HepG2 (cell line): ENCODE data around the gene CISD3. TPM values are rescaled to one million over a fixed set of nuclear protein-coding genes. Genes with fewer than 3 reads are reported as not detected.

ENCODE experiments used
- AGO2 ChIP-seq: fragments of 200-400 bp; formaldehyde crosslinking; optimal IDR thresholded peaks from 2 replicates; pipeline ENCODE3; 2017; ENCODE audit warnings: mild to moderate bottlenecking, low read depth, low read length, moderate library complexity
- EED ChIP-seq: sonication (generic); formaldehyde crosslinking; IDR thresholded peaks from 2 replicates; pipeline ENCODE4 v1.5.0; 2020; ENCODE audit warnings: mild to moderate bottlenecking, missing genetic modification reagents
- IKZF4 ChIP-seq: sonication (generic); formaldehyde crosslinking; IDR thresholded peaks from 2 replicates; pipeline ENCODE4 v1.5.1; 2020; ENCODE audit warnings: borderline replicate concordance, mild to moderate bottlenecking, low read depth, missing genetic modification reagents; ENCODE audit errors: not compliant biosample characterization
- JDP2 ChIP-seq: sonication (generic); formaldehyde crosslinking; IDR thresholded peaks from 2 replicates; pipeline ENCODE4 v1.8.1; 2022; ENCODE audit warnings: missing genetic modification reagents, borderline replicate concordance
- KLF9 ChIP-seq: IDR thresholded peaks from 2 replicates; pipeline ENCODE4 v1.6.1; 2016; ENCODE audit warnings: low read depth
- MTA3 ChIP-seq: sonication (generic); formaldehyde crosslinking; IDR thresholded peaks from 2 replicates; pipeline ENCODE4 v1.4.0; 2020; ENCODE audit warnings: missing genetic modification reagents
- PAX8 ChIP-seq: sonication (generic); formaldehyde crosslinking; IDR thresholded peaks from 2 replicates; pipeline ENCODE4 v1.8.0; 2022; ENCODE audit warnings: mild to moderate bottlenecking, missing genetic modification reagents, borderline replicate concordance
- RAD21 ChIP-seq: fragments of 450-650 bp; formaldehyde crosslinking; IDR thresholded peaks from 2 replicates; pipeline ENCODE4 v1.5.0; 2020; ENCODE audit warnings: mild to moderate bottlenecking
- RAD51 ChIP-seq: fragments of 450-650 bp; IDR thresholded peaks from 2 replicates; pipeline ENCODE4 v1.6.1; 2016; ENCODE audit warnings: borderline replicate concordance
- SRSF4 ChIP-seq: fragments of 200-400 bp; formaldehyde crosslinking; IDR thresholded peaks from one replicate; pipeline ENCODE4 v1.6.1; 2018; ENCODE audit warnings: mild to moderate bottlenecking, low read depth, low read length, moderate library complexity; ENCODE audit not compliant: poor library complexity, severe bottlenecking
- THAP8 ChIP-seq: sonication (generic); formaldehyde crosslinking; IDR thresholded peaks from 2 replicates; pipeline ENCODE4 v1.5.1; 2020; ENCODE audit warnings: missing genetic modification reagents, mild to moderate bottlenecking, borderline replicate concordance
- ZBTB1 ChIP-seq: sonication (generic); formaldehyde crosslinking; IDR thresholded peaks from 2 replicates; pipeline ENCODE4 v1.4.0; 2020; ENCODE audit warnings: missing genetic modification reagents, borderline replicate concordance
- ZMYM2 ChIP-seq: sonication (generic); formaldehyde crosslinking; IDR thresholded peaks from 2 replicates; pipeline ENCODE4 v1.8.0; 2022; ENCODE audit warnings: mild to moderate bottlenecking, missing genetic modification reagents
- ZNF17 ChIP-seq: sonication (generic); formaldehyde crosslinking; IDR thresholded peaks from 2 replicates; pipeline ENCODE4 v1.5.0; 2020; ENCODE audit warnings: mild to moderate bottlenecking, missing genetic modification reagents
- ZNF30 ChIP-seq: sonication (generic); formaldehyde crosslinking; IDR thresholded peaks from 2 replicates; pipeline ENCODE4 v1.5.0; 2020; ENCODE audit warnings: mild to moderate bottlenecking, missing genetic modification reagents
- ZNF354B ChIP-seq: sonication (generic); formaldehyde crosslinking; IDR thresholded peaks from 2 replicates; pipeline ENCODE4 v1.8.0; 2022; ENCODE audit warnings: mild to moderate bottlenecking, missing genetic modification reagents
- ZNF674 ChIP-seq: sonication (generic); formaldehyde crosslinking; IDR thresholded peaks from 2 replicates; pipeline ENCODE4 v1.5.0; 2020; ENCODE audit warnings: low read depth, mild to moderate bottlenecking, missing genetic modification reagents
- ZNF691 ChIP-seq: sonication (generic); formaldehyde crosslinking; IDR thresholded peaks from 2 replicates; pipeline ENCODE4 v1.4.0; 2020; ENCODE audit warnings: missing genetic modification reagents, low read depth, mild to moderate bottlenecking, borderline replicate concordance
- ZNF720 ChIP-seq: sonication (generic); formaldehyde crosslinking; IDR thresholded peaks from 2 replicates; pipeline ENCODE4 v1.4.0; 2020; ENCODE audit warnings: missing genetic modification reagents
- ZNF768 ChIP-seq: sonication (generic); formaldehyde crosslinking; IDR thresholded peaks from 2 replicates; pipeline ENCODE4 v1.4.0; 2020; ENCODE audit warnings: missing genetic modification reagents
- ZNF790 ChIP-seq: sonication (generic); formaldehyde crosslinking; IDR thresholded peaks from 2 replicates; pipeline ENCODE4 v1.8.0; 2022; ENCODE audit warnings: missing genetic modification reagents, mild to moderate bottlenecking, borderline replicate concordance
- polyA plus RNA-seq, 8 experiments: library from polyadenylated mRNA; depleted of rRNA in 3 of 8; stranded (reverse) in 7 of 8; unstranded in 1 of 8; fragments of >200 nt; fragmentation: Illumina TruSeq in 4 of 8; extraction: Trizol in 4 of 8; gene quantifications; 2 replicates each; pipeline versions ENCODE4 v1.2.1 to v1.2.3, GENCODE V29; 2011 to 2016; ENCODE audit warnings: low read depth in 4 of 8, missing spikeins in 1 of 8, mixed read lengths in 1 of 8; ENCODE audit not compliant: insufficient read depth in 1 of 8
- total RNA-seq, 5 experiments: library from RNA; depleted of rRNA; stranded (reverse); fragments of >200 nt; fragmentation: Illumina TruSeq; extraction: Trizol; gene quantifications; 2 replicates each; pipeline ENCODE4 v1.2.3, GENCODE V29; 2016; ENCODE audit warnings: low read depth in 1 of 5
- TF ChIP-seq, protein P1 (sequence below): sonication (generic); formaldehyde crosslinking; conservative IDR thresholded peaks from 2 replicates; pipeline ENCODE4 v1.4.0; 2020; ENCODE audit warnings: mild to moderate bottlenecking, missing genetic modification reagents, moderate library complexity
- TF ChIP-seq, protein P2 (sequence below): sonication (generic); formaldehyde crosslinking; IDR thresholded peaks from 2 replicates; pipeline ENCODE4 v1.4.0; 2020; ENCODE audit warnings: missing genetic modification reagents

CISD3 gene
- total and polyA plus RNA-seq, 2 of the 13 experiments (the other 11 are each of a cell fraction or from before 2014, with no cell fraction given), result 30.0 to 34.1 TPM

GRCh38 chr17:38702916-38703741 lies 27.0 kb upstream of the CISD3 start (continued):
- TF ChIP-seq ZNF720 (CRISPR knock-in tag), result no peak
- TF ChIP-seq, protein P1, sequence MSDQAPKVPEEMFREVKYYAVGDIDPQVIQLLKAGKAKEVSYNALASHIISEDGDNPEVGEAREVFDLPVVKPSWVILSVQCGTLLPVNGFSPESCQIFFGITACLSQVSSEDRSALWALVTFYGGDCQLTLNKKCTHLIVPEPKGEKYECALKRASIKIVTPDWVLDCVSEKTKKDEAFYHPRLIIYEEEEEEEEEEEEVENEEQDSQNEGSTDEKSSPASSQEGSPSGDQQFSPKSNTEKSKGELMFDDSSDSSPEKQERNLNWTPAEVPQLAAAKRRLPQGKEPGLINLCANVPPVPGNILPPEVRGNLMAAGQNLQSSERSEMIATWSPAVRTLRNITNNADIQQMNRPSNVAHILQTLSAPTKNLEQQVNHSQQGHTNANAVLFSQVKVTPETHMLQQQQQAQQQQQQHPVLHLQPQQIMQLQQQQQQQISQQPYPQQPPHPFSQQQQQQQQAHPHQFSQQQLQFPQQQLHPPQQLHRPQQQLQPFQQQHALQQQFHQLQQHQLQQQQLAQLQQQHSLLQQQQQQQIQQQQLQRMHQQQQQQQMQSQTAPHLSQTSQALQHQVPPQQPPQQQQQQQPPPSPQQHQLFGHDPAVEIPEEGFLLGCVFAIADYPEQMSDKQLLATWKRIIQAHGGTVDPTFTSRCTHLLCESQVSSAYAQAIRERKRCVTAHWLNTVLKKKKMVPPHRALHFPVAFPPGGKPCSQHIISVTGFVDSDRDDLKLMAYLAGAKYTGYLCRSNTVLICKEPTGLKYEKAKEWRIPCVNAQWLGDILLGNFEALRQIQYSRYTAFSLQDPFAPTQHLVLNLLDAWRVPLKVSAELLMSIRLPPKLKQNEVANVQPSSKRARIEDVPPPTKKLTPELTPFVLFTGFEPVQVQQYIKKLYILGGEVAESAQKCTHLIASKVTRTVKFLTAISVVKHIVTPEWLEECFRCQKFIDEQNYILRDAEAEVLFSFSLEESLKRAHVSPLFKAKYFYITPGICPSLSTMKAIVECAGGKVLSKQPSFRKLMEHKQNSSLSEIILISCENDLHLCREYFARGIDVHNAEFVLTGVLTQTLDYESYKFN, result no peak
- TF ChIP-seq ZNF790 (CRISPR knock-in tag), result 0 out of 2 replicates have a peak, but pooled peaks have one; percentile 42
- TF ChIP-seq IKZF4 (CRISPR knock-in tag), result no peak
- TF ChIP-seq THAP8, result 0 out of 2 replicates have a peak, but pooled peaks have one; percentile 0
- TF ChIP-seq ZNF354B, result 0 out of 2 replicates have a peak, but pooled peaks have one; percentile 81
- peak; percentile 17; the same call in 1 of the 2 replicates for TF ChIP-seq ZNF691 (CRISPR knock-in tag)
- no peak for TF ChIP-seq SRSF4
- no peak for TF ChIP-seq MTA3 (CRISPR knock-in tag)
- TF ChIP-seq AGO2, result peak; percentile 96
- TF ChIP-seq KLF9, result no peak
- no peak for TF ChIP-seq RAD51
- 0 out of 2 replicates have a peak, but pooled peaks have one; percentile 34 for TF ChIP-seq ZNF30 (CRISPR knock-in tag)
- TF ChIP-seq ZBTB1 (CRISPR knock-in tag), result no peak
- TF ChIP-seq JDP2, result no peak
- TF ChIP-seq, protein P2, sequence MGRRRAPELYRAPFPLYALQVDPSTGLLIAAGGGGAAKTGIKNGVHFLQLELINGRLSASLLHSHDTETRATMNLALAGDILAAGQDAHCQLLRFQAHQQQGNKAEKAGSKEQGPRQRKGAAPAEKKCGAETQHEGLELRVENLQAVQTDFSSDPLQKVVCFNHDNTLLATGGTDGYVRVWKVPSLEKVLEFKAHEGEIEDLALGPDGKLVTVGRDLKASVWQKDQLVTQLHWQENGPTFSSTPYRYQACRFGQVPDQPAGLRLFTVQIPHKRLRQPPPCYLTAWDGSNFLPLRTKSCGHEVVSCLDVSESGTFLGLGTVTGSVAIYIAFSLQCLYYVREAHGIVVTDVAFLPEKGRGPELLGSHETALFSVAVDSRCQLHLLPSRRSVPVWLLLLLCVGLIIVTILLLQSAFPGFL, result peak; percentile 42; the same call in 1 of the 2 replicates
- TF ChIP-seq EED, result 0 out of 2 replicates have a peak, but pooled peaks have one; percentile 39
- TF ChIP-seq ZNF674 (CRISPR knock-in tag), result peak; percentile 69; the same call in 1 of the 2 replicates
- TF ChIP-seq ZMYM2, result no peak
- peak; percentile 64; the same call in 1 of the 2 replicates for TF ChIP-seq ZNF768
- 0 out of 2 replicates have a peak, but pooled peaks have one; percentile 7 for TF ChIP-seq RAD21 (CRISPR knock-in tag)
- no peak; the same call in 1 of the 2 replicates for TF ChIP-seq PAX8
- no peak; the same call in 1 of the 2 replicates for TF ChIP-seq ZNF17 (CRISPR knock-in tag)
